Transverse colon (tissue), 3 donors: ENCODE results near the gene TP53I11.

Experiments used
- CTCF ChIP-seq, 5 experiments: fragments of 200-600 bp in 3 of 5; fragments of 450-650 bp in 2 of 5; sonication (generic) in 3 of 5; IDR thresholded peaks; 1 replicate in 2 of 5; 2 replicates in 3 of 5; pipeline ENCODE4 v1.5.1; 2016 to 2017; ENCODE audit warnings: antibody characterized with exemption in 5 of 5, inconsistent platforms in 3 of 5, mild to moderate bottlenecking in 2 of 5, moderate library complexity in 1 of 5
- POLR2A ChIP-seq: fragments of 450-650 bp; IDR thresholded peaks from one replicate; pipeline ENCODE4 v1.6.1; 2016; ENCODE audit warnings: antibody characterized with exemption, mild to moderate bottlenecking, moderate library complexity

GRCh38 chr11:44936951-44937543 lies 13.6 kb downstream of the TP53I11 start:
- TF ChIP-seq POLR2A (no peak), CTCF (IDR thresholded peaks at IDR 0.05) (no peak)
